HG03280 (cell line): ENCODE measurements around the gene PPP1R15A.
"Not testable (repeated sequence)": the region's sequence is repeated elsewhere in the genome, so short reads cannot be mapped to it uniquely, and the experiment has no call there.

ENCODE experiments used
- ATAC-seq: cut with Tn5 transposase; IDR thresholded peaks from one replicate; pipeline ENCODE4 v1.9.1; 2021; ENCODE audit warnings: mild to moderate bottlenecking, moderate library complexity; ENCODE audit not compliant: unreplicated experiment

PPP1R15A gene

GRCh38 chr19:48858984-48859710, 13.1 kb upstream of the PPP1R15A start:
- peak; percentile 56 for ATAC-seq

- ATAC-seq: peak; percentile 76
Observed at GRCh38 chr19:48859711-48860572, 12.3 kb upstream of the PPP1R15A start.

- ATAC-seq: no peak
Observed at GRCh38 chr19:48861313-48861712, 10.9 kb upstream of the PPP1R15A start.

- ATAC-seq: no peak
Observed at GRCh38 chr19:48862827-48863226, 9.4 kb upstream of the PPP1R15A start.

GRCh38 chr19:48866692-48867091, 5.5 kb upstream of the PPP1R15A start:
- ATAC-seq: no peak

GRCh38 chr19:48867123-48867745, 5.0 kb upstream of the PPP1R15A start:
- no peak for ATAC-seq

- no peak for ATAC-seq
Observed at GRCh38 chr19:48867746-48868113, 4.5 kb upstream of the PPP1R15A start.

- ATAC-seq: no peak
Observed at GRCh38 chr19:48868114-48868886, 3.9 kb upstream of the PPP1R15A start, which contains the start of gene PLEKHA4. TSS of gene PLEKHA4 (minus strand) at chr19:48868617. CDS start at chr19:48867620, 997 bp downstream.

- no peak for ATAC-seq
Observed at GRCh38 chr19:48870048-48870447, 2.2 kb upstream of the PPP1R15A start.

GRCh38 chr19:48871471-48872181, 595 bp upstream of the PPP1R15A start:
- not testable (repeated sequence) for ATAC-seq

GRCh38 chr19:48872884-48873475, 759 bp downstream of the PPP1R15A start:
- ATAC-seq: no peak

- no peak for ATAC-seq
Observed at GRCh38 chr19:48873476-48874302, 1.5 kb downstream of the PPP1R15A start.

GRCh38 chr19:48874303-48875135, 2.3 kb downstream of the PPP1R15A start:
- ATAC-seq: no peak

- not testable (repeated sequence) for ATAC-seq
Observed at GRCh38 chr19:48876043-48876981, 4.1 kb downstream of the PPP1R15A start.

- ATAC-seq: no peak
Observed at GRCh38 chr19:48877855-48878195, 5.6 kb downstream of the PPP1R15A start.

GRCh38 chr19:48878196-48879024, 6.2 kb downstream of the PPP1R15A start:
- no peak for ATAC-seq
